OCI-LY7 (cell line): ENCODE results near the gene PLXNB2. TPM values are rescaled to one million over a fixed set of nuclear protein-coding genes. Genes with fewer than 3 reads are reported as not detected.

Experiments used
- BruUV-seq: library from RNA; stranded (reverse); fragments of 400-500 nt; replicated peaks from 2 replicates; lab custom pipeline; 2021; lab: Mats Ljungman, UMichigan
- CTCF ChIA-PET: fragments of 300-600 bp; sonication (Branson Sonifier 250); formaldehyde crosslinking; loops from one replicate; lab custom pipeline; 2022; ENCODE audit warnings: antibody characterized with exemption; ENCODE audit not compliant: unreplicated experiment; lab: Charles Lee
- POLR2A ChIA-PET: fragments of 300-600 bp; sonication (Branson Sonifier 250); formaldehyde crosslinking; loops from one replicate; lab custom pipeline; 2022; ENCODE audit warnings: antibody characterized with exemption; lab: Charles Lee
- DNase-seq: peaks from one replicate; pipeline ENCODE4 v3.0.0-alpha.2; 2015; ENCODE audit warnings: low spot score
- H2AFZ ChIP-seq: fragments of 200-600 bp; sonication (generic), shearing (Covaris generic); 2 replicates; pipeline ENCODE4 v1.6.1; 2014; ENCODE audit warnings: mild to moderate bottlenecking, antibody characterized with exemption, low read length, moderate library complexity
- H3K27ac ChIP-seq: fragments of 200-600 bp; sonication (generic); 2 replicates; pipeline ENCODE4 v1.5.1; 2014; ENCODE audit warnings: mixed run types, low read depth, mild to moderate bottlenecking, moderate library complexity, low read length, inconsistent platforms; ENCODE audit not compliant: poor library complexity, severe bottlenecking
- H3K36me3 ChIP-seq: fragments of 200-600 bp; sonication (generic); 2 replicates; pipeline ENCODE4 v1.6.1; 2014; ENCODE audit warnings: mild to moderate bottlenecking, antibody characterized with exemption, low read length, moderate library complexity, mixed read lengths; ENCODE audit not compliant: insufficient read depth
- H3K4me1 ChIP-seq: fragments of 200-600 bp; sonication (generic); 2 replicates; pipeline ENCODE4 v1.5.1; 2014; ENCODE audit warnings: mild to moderate bottlenecking, low read length; ENCODE audit not compliant: insufficient read depth, poor library complexity, severe bottlenecking
- H3K4me2 ChIP-seq: fragments of 200-600 bp; sonication (generic); 2 replicates; pipeline ENCODE4 v1.6.1; 2014; ENCODE audit warnings: mild to moderate bottlenecking, low read length
- H3K4me3 ChIP-seq: fragments of 200-600 bp; sonication (generic); 2 replicates; pipeline ENCODE4 v1.5.1; 2014; ENCODE audit warnings: mild to moderate bottlenecking, low read depth, low read length; ENCODE audit not compliant: poor library complexity, severe bottlenecking
- H3K79me2 ChIP-seq: fragments of 200-600 bp; sonication (generic); 2 replicates; pipeline ENCODE4 v1.6.1; 2016; ENCODE audit warnings: low read depth, mild to moderate bottlenecking, low read length, moderate library complexity, mixed read lengths; ENCODE audit not compliant: insufficient read depth
- H3K9me2 ChIP-seq: fragments of 200-600 bp; sonication (generic); 2 replicates; pipeline ENCODE4 v1.6.1; 2016; ENCODE audit warnings: mild to moderate bottlenecking, low read length, mixed read lengths; ENCODE audit not compliant: insufficient read depth
- H3K9me3 ChIP-seq: fragments of 200-600 bp; sonication (generic); 2 replicates; pipeline ENCODE4 v1.6.1; 2014; ENCODE audit warnings: mild to moderate bottlenecking, mixed run types, low read length, mixed read lengths
- H4K20me1 ChIP-seq: fragments of 200-600 bp; sonication (generic); 2 replicates; pipeline ENCODE4 v1.6.1; 2014; ENCODE audit warnings: mild to moderate bottlenecking, antibody characterized with exemption, low read length, moderate library complexity, mixed read lengths; ENCODE audit not compliant: insufficient read depth
- EZH2phosphoT487 ChIP-seq: fragments of 200-600 bp; sonication (generic); IDR thresholded peaks from 2 replicates; pipeline ENCODE4 v1.6.1; 2018; ENCODE audit warnings: low read depth, borderline replicate concordance, mild to moderate bottlenecking, mixed run types, antibody characterized with exemption, low read length, moderate library complexity, mixed read lengths
- intact Hi-C: fragments of 100-400 bp; cut with micrococcal nuclease; formaldehyde crosslinking; loops from one replicate; pipeline ENCODE4 v1.10.0; 2022; ENCODE audit not compliant: unreplicated experiment
- total RNA-seq, 2 experiments: library from RNA; depleted of rRNA in 1 of 2; stranded (reverse); fragments of >200 nt in 1 of 2; shearing (Covaris generic) in 1 of 2; gene quantifications; 2 replicates each; pipeline ENCODE4 v1.2.3, GENCODE V29; 2014 to 2022
- TF ChIP-seq, protein P1 (sequence below): fragments of 200-600 bp; sonication (generic); conservative IDR thresholded peaks from 2 replicates; pipeline ENCODE4 v1.5.1; 2014; ENCODE audit warnings: mild to moderate bottlenecking, antibody characterized with exemption, low read length, moderate library complexity, mixed read lengths

Gene PLXNB2
- total RNA-seq, 2 experiments from 2014 or later, result 10.7 to 39.2 TPM

DNA sequence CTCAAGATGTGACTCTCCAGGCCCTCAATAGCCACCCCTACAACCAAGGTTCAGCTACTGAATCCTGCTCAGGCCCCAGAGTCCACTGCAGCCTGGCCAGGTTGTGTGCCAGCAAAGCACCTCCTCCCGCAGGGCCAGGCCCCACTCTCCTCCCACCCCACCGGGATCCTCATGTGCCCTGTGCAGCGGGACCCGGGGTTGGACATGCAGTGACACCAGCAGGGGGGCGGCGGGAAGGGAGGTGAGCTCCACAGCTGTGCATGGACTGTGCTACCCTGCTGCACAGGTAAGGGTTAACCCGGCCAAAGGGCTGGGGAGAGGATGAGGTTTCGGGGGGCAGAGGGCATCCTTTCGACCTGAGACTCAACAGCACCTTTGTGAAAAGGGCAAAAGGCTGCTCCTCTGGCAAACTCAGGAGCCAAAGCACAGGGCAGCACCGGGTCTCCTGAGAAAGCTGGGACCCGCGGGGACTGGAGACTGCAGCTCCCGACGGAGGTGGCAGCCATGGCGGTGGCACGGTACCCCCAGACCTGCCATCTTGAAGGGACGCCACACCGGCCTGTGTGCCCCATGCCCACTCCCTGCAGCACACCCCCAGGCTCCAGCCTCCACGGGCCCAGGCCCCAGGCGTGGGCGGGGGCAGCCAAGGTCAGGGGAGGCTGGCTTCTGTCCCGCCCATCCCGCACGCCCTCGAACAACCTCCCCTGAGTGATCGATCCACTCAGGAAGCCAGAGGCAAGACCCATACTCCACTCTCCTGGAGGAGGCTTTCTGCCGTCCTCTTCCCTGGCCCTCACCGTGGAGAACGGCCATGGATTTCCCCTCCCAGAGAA is 10.6 kb downstream of the PLXNB2 start:
- Histone ChIP-seq H3K9me3 (no peaks in the 10 kb centered on the region), H3K36me3 (no peaks in the 10 kb centered on the region), H3K79me2 (no peaks in the 10 kb centered on the region), H3K4me2 (no peak overlapping the region), H3K9me2 (no peaks in the 10 kb centered on the region), H2AFZ (no peak overlapping the region), H3K4me3 (no peak overlapping the region), H3K27ac (no peak overlapping the region), H3K4me1 (peaks cover 76% of the 10 kb centered on the region), H4K20me1 (no peaks in the 10 kb centered on the region)
- intact Hi-C loops, result no loop called here
- TF ChIP-seq, protein P1, sequence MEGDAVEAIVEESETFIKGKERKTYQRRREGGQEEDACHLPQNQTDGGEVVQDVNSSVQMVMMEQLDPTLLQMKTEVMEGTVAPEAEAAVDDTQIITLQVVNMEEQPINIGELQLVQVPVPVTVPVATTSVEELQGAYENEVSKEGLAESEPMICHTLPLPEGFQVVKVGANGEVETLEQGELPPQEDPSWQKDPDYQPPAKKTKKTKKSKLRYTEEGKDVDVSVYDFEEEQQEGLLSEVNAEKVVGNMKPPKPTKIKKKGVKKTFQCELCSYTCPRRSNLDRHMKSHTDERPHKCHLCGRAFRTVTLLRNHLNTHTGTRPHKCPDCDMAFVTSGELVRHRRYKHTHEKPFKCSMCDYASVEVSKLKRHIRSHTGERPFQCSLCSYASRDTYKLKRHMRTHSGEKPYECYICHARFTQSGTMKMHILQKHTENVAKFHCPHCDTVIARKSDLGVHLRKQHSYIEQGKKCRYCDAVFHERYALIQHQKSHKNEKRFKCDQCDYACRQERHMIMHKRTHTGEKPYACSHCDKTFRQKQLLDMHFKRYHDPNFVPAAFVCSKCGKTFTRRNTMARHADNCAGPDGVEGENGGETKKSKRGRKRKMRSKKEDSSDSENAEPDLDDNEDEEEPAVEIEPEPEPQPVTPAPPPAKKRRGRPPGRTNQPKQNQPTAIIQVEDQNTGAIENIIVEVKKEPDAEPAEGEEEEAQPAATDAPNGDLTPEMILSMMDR, result no peak
- no peak for TF ChIP-seq EZH2phosphoT487
- POLR2A ChIA-PET, result interaction anchor here (0.6 kb wide), 1 partner anchor 20 kb away, joined by 3 read pairs; no protein-coding TSS in a partner anchor
- BruUV-seq, result no TSS peak
- no peak for DNase-seq
- CTCF ChIA-PET, result no interaction called here

DNA sequence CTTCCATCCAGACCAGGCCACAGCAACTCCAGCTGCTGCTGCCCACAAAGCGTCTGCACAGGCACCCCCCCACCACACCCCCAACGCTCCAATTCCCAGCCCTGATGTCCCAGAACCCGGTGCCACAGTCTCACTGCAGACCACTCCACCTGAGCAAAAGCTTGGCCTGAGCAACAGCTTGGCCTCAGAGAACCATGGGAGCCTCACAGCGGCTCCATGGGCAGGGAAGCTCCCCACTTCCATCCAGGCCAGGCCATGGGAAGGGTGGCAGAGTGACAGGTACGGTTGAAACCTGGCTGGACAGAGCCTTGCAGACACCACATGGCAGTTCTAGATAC is 13.2 kb downstream of the PLXNB2 start:
- TF ChIP-seq, protein P1, result no peak
- TF ChIP-seq EZH2phosphoT487, result no peak
- H3K4me3 ChIP-seq, result peak overlapping the region; percentile 65
- DNase-seq, result no peak
- peaks cover 57% of the 10 kb centered on the region for H3K4me1 ChIP-seq
- no peaks in the 10 kb centered on the region for H3K9me3 ChIP-seq
- H3K79me2 ChIP-seq, result no peaks in the 10 kb centered on the region
- POLR2A ChIA-PET, result interaction anchor here (1.5 kb wide), 1 partner anchor 176 kb away, joined by 3 read pairs; no protein-coding TSS in a partner anchor
- peak overlapping the region; percentile 84 for H3K4me2 ChIP-seq
- CTCF ChIA-PET, result interaction anchor here (1.3 kb wide), 1 partner anchor 22 kb away, joined by 3 read pairs; no protein-coding TSS in a partner anchor
- peak overlapping the region; percentile 60; the same call in 1 of the 2 replicates for H2AFZ ChIP-seq
- H4K20me1 ChIP-seq, result no peaks in the 10 kb centered on the region
- no TSS peak for BruUV-seq
- no peaks in the 10 kb centered on the region for H3K9me2 ChIP-seq
- peak overlapping the region; percentile 65 for H3K27ac ChIP-seq
- intact Hi-C loops, result loop anchor here (5.0 kb wide), 1 partner anchor 33 kb away; the partner anchor contains the start of gene DENND6B
- H3K36me3 ChIP-seq, result no peaks in the 10 kb centered on the region
